OCI-M2 (cell line): ENCODE data around the gene MARVELD1.
"Not testable (repeated sequence)": the region's sequence is repeated elsewhere in the genome, so short reads cannot be mapped to it uniquely, and the experiment has no call there.

Source experiments
- DNase-seq: peaks from one replicate; lab custom pipeline; 2025; ENCODE audit not compliant: unreplicated experiment; lab: John Stamatoyannopoulos, UW

The MARVELD1 gene

DNA sequence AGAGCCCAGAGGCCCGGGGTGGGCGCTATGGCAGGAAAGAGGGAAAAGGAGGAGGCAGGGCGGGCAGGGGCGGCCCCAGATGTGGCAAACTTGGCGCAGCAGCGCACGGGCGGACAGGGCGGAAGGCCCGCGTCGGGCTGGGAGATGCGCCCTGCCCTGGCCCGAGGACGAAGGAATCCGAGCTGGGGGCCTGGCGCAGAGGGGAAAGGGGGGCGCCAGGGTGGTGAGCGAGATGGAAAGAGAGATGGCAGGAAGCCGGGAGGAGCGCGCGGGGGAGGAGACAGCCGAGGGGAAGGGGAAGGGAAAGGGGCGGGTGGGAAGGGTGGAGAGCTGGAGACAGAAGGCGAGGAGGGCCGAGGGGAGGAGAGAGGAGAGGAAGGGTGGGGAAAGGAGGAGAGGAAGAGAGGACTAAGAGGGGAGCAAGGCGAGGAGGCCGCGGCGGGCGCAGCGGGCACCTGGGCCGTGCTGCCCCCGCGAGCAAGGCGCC, at the start of gene MARVELD1:
Gene MARVELD1 (plus strand): TSS at position 392 of the 487 bp plus-strand sequence. CDS start 147 bp downstream, outside the sequence.
- no peak for DNase-seq

DNA sequence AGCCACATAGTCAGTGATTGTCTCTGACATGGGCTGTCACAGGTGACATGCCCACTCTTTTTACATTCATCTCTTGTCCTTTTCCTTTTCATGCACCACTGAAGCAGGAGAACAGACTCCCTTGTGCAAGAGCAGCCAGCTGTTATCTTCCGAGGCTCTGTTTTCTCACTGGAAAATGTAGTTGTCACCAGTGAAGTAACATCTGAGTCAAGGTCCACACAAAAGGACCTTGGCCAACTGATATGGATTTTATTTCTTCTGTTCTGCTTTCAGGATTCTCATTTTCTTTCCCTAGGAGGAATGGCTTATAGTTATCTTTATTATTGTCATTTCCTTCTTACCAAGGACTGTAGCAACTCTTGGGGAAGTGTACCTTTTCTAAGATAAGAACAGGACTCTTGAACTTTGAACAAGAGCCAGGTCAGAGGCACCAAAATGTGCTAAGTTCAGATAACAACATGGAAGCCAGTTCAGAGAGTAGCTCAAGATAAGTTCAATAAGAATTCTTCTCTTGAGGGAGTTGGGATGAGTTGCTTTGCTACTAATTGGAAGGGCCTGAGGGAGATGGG, 49.2 kb upstream of the MARVELD1 start:
- DNase-seq: peak; percentile 82

DNA sequence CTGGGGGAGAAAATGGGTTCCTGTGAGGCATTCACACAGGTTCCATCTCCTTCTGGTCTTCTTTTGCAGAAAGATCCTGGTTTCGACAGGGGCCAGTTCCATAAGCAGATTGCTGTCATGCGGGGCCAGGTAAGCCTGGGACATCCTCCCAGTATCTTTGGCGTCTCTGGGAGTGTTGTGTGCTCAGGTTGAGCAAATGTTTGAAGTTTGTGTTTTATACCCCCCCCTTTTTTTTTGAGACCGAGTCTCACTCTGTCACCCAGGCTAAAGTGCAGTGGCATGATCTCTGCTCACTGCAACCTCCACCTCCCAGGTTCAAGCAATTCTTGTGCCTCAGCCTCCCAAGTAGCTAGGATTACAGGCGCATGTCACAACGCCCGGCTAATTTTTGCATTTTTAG, 46.5 kb upstream of the MARVELD1 start:
- DNase-seq: no peak

DNA sequence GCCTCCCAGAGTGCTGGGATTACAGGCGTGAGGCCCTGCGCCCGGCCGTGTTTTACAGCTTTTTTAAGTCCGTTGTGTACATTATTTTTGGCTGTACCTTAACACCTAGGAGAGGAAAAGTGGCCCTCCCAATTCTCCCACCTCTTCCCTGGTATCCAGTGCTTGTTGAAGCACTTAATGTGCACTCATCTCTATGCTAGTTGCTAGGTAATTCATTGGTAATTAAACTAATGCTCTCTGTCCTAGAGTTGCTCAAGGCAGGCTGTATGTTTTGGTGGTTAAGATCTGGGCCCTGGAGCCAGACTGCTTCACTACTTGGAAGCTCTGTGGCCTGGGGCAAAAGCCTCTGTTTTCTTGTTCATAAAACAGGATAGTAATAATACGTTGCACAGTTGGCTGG, 46.1 kb upstream of the MARVELD1 start:
- DNase-seq: no peak

DNA sequence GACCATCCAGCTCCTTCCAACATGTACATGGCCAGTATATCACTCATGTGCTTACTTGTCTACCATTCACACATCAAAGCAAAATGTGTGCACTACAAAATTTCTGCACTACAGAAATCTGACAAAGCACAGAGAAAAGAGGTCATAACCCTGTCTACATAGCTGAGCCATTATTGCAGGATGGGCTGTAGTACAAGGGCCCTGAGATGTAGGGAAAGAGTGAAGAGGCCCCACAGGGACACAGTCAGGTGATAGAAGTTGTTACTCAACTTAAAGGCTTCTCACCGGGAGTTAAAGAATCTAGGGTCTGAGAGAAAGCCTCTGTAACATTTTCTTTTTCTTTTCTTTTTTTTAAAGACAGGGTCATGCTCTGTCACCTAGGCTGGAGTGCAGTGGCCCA, 44.0 kb upstream of the MARVELD1 start:
- no peak for DNase-seq

DNA sequence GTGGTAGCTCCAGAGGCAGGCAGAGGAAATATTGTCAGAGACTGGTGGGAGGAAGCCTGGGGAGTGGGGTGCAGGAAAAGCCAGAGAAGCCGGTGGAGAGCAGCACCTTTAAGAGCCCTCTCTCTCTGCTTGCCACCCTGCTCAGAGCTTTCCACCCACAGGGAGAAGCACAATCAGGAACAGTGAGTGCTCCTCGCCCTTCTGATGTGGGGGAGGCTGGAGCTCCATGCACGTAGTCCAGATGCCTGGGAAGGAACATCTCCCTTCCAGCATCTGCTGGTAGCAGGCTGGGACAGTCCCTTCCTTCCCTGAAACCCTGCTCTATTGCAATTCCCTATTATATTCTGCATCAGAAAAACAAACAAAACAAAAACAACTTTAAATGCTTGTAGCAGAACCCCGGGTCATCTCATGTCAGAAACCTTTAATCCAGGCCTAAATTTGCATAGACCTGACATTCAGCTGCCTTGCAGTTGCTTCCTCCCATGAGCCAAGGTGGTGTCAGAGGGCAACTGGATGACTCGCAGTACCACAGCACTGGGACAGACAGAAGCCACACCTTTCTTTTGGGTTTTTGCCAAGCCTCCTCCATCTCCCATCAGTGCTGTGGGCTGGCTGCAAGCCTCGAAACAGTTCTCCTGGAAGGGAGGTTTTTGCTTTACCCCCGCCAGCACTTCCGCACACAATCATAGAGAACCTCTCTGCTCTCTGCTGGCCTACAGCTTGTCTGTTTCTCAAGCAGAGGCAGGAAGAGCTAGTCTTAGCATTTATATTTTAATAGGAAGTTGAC, 39.6 kb upstream of the MARVELD1 start:
- no peak for DNase-seq

DNA sequence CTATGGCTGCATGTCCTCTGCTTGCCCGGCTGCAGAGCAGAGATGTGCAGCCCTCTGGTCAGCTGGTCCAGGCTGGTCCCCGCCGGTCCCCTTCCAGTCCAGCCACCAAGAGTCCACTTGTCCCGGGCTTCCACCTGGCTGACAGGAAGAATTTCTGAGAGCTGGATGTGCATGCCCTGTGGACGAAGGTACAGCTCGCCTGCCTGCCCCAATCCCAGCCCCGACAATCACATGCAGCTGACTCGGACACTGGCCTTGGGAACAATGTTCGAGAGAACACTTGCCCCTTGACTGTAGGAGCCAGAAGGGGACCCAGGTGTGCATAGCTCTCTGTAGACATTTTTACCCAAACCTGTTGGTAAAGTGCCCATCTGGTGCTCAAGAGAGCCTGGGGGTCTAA, 38.3 kb upstream of the MARVELD1 start:
- DNase-seq: no peak

DNA sequence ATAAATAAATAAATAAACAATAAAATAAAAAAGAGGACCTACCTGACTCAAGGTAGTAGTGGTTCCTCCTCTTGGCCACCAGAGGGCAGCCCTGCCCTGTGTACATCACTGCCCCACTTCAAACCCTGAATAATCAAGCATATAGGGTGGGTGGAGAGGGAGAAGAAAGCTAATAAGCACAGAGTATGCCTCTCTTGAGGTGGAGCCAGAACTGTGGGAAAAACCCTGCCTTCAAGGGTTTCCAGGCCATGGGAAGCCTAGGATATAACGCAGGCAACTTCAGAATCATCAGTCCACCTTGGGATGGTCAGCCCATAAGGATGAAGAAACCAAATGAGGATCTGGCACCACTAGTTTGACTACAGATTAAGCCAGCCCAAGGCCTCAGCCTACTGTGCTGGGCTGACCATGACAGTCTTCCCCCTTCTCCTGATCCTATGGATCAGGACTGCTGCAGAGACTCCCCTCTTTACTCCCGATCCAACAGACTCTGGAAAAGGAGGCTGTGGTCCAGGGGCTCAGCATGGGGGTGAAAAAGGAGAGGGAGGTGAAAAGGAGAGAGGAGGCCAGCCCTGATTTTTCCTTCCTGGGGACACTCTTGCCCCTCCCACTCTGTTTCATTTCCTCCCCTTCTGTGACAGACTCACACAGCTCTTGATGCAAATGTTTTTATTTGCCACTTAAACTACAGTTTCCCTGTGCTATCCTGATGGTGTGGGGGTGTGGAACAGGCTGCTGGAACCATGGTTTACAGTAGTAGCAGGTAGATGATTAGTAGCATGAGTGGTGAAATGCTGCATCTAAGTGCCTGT, 36.6 kb upstream of the MARVELD1 start:
- no peak for DNase-seq

DNA sequence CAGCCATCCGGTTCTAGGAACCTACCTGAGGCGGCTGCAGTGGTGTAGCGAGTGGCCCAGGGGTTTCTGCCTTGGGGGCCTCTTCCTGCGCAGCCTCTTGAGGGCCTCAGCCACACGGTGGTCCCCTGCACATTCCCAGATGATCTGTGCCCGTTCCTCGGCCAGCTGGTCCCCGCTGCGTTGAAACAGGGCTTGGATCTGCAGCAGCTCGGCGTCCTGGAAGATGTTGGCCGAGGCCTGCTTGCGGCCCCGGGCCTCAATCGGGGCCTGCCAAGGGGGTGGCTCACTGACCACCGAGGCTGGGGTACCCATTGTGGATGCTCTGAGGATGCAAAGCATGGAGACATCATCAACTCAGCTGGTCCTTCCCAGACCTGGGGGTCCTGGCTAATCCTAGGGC, 33.9 kb upstream of the MARVELD1 start:
- DNase-seq: no peak

DNA sequence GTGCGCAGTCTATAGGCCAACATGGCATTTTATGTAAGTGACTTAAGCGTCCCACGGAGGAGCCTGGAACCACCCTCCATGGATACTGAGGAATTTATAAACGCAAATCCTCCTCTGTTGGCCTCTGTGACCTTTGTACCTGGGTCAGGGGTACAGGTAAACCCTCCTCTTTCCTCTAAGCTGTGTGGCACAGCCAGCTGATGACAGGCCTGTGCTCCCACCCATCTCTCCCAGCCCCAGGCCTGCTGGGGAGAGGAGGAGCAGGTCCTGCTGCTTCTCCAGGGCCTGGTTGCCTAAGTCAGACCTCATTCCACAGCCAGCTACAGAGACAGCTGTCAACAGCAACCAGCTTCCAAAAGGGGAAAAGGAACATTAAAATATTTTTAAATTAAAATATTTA, 31.5 kb upstream of the MARVELD1 start:
- DNase-seq: no peak

DNA sequence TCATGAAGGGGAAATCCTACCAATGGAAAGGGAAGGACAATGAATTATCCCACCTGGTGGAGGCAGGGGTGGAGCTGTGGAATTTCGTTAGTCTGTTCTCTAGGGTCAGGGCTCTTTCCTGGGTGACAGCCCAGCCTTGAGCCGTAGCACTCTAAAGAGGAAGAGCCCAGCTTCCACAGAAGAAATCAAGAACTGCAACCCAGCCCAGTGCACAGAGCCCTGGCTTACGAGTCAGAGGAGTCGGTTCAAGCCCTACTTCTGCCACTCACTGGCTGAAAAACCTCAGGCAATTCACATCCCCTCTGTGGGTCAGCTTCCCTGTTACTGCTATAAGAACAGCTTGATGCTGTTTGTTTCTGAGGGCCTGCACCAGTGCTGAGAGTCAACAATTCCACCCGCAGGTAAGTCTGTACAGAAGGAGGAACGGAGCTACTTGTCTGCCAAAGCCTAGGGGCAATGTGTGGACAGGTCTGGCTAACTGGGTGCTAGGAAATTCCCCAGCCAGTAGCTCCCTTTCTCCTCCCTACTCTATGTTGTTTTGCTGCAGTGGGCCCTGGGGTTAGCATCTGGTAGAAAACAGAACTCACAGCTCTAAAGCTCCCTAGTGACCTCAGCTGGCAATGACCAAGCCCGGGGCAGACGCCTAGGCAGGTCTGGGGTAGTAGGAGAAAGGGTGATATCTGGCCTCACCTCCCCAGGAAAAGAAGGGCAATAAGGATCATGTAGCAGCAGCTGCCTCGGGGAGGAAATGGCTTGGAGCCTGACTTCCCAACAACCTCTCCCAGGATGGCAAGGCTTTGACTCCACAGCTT, 29.8 kb upstream of the MARVELD1 start:
- no peak for DNase-seq

DNA sequence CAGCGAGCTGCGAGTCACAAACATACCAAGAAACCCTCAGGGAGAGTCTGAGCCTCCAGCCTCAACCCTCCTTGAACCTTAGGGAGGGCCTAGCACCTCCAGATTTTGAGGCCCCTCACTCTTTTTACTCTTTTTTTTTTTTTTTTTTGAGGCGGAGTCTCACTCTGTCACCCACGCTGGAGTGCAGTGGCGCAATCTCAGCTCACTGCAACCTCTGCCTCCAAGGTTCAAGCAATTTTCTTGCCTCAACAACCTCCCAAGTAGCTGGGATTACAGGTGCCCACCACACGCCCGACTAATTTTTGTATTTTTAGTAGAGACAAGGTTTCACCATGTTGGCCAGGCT, 29.2 kb upstream of the MARVELD1 start:
- DNase-seq: not testable (repeated sequence)

DNA sequence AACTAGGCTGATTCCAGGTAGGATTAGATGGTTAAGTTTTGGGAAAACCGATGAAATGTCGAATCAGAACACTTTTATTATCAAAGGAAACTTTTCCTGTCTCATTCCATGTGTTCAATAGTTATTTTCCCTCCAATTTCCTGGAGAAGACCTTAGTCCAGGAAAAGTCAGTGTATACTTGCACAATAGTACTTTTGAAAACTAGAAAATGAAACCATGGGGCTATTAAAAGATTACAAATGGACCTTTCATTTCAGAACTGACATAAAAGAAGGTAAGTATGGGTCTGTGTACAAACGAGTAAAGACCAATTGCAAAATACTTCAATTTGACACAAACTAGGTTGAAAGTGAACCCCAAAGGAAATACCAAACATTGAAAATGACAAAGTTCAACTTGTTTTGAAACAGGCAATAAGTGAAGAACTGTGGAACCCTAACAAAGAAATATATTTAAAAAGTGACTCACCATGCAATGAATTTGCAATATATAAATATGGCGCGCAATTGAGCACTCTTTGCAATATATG, 28.6 kb upstream of the MARVELD1 start:
- no peak for DNase-seq

DNA sequence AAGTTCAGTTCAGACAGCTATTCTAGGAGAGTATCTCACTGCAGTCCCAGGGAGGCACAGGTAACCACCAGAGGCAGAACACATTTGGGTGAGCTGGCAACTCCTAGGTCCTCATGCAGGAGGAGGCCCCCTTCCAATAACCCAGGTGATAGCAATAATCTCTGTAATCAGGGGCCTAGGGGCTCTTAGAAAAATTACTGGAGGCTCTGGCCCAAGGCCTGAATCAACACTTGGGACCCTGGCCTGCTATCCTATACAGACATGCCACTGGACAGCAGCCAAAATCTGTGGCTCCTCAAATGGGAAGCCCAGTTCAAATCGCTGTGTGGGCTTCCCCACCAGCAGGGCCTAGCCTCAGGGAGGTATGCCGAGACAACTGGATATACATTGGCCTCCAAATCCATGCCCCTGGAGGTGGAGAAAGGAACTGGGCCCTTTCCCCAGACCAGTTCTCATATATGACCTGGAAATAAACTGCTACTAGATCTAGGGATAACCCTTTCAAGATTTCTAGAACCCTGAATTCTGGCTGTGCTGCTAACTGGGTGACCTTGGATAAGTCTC, 28.1 kb upstream of the MARVELD1 start:
- DNase-seq: no peak

DNA sequence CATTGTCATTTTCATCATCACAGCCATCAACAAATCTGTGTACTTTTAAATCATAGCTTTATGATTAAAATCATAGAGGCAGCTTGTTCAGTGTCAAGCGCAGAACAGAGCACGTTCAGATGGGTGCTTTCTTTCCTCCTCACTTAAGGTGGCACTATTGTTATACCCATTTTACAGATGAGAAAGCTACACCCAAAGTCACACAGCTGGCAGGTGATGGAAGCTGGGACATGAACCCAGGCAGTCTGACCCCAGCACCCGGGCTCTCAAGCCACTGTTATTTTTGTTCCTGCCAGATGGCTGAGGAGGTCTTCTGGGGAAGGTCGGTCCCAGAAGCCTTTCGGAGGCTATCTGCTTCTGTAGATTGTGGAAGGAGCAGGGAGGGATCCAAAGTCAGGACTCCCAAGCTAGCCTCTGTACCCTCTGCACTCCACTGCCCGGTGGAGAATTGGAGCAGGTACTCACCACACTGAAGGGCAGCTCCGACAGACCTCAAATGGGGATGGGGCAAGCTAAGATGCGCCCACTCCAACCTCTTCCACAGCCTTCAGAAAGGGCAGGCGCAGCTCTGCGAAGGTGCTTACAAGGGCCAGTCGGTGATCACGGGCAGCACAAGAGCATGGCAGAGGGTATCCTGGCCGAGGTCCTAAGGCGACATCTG, 27.1 kb upstream of the MARVELD1 start:
- DNase-seq: no peak

DNA sequence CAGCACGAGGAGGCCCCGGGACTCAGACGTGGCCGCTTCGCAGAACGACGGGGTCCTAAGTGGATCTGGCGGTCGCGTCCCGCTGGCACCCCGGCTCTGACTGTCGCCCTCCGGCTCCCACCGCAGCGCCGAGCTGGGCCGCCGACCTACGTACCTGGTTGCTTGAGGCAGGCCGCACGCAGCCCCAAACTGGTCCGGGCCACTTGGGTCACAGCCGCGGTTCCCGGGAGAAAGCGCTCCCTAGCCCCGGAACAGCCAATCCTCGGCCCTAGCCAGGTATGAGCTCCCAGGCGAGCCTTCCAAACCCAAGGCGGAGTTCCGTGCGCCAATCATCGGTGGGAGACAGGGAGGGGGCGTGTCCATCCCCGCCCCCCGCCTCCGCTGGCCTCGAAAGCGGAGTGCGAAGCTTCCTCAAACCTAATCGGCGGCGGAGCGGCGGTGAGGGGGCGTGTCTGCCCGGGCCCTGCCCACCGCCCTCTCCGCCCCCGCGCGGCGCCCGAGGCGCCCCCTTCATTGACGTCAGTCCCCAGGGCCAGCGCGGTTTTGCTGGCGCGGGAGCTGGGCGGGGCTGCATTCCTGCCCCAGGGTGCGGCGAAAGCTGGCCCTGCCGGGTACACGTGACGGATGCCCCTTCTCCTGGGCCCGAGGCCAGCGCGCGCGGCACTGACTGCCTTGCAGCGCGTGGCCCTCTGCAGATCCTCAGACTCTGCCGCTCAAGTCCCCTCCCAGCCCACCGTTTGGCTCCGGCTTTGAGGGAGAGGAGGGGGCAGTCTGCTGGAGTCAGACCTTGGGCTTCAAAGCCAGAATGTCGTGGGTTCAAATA, 26.4 kb upstream of the MARVELD1 start, which contains the start of gene AVPI1:
Gene AVPI1 (minus strand): TSS at position 280 of the 823 bp plus-strand sequence. CDS start 7,336 bp downstream, outside the sequence.
- DNase-seq: peak; percentile 91

DNA sequence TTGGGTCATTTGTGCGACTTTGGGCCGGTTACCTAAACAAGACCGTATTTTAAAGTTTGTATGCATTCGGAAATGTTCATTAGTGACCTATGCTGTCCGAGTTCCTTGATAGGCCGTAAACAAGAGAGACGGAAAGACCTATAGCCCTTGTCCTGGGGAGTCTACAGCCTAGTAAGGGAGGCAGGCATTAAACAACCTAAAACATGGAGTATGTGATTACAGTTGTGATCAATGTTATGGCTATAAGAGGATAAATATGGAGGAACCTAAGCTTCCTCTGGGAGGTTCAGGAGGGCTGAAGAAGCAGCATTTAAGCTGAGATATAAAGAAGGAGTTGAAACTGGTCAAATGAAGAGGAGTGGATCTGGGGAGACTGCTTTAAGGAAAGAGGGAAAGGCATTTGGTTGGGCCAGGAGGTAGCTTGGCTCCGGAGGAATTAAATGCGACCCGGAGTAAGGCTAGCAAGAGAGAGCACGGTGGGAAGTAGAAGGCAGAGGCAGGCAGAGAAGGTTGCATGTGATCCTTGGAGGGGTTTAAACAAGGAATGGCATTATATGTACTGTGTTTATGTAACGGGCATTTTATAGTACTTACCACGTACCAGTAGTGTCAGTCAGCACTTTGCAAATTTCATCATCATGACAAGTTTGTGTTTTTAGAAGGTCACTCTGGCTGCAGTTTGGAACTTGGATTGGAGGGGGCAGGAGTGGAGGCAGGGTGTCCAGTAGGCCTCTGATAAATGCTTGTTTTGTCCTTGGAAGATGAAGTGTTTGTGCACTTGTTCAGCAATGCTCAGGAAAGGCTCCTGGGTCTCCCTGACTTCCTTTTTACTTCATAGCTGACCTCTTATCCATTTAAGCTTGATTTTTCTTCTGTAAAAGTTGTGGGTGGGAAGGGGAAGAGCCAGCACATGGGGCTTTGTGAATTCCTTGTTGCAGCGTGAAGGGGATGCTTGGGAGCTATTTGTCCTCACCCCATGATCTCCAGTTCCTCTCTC, 25.4 kb upstream of the MARVELD1 start:
- no peak for DNase-seq

DNA sequence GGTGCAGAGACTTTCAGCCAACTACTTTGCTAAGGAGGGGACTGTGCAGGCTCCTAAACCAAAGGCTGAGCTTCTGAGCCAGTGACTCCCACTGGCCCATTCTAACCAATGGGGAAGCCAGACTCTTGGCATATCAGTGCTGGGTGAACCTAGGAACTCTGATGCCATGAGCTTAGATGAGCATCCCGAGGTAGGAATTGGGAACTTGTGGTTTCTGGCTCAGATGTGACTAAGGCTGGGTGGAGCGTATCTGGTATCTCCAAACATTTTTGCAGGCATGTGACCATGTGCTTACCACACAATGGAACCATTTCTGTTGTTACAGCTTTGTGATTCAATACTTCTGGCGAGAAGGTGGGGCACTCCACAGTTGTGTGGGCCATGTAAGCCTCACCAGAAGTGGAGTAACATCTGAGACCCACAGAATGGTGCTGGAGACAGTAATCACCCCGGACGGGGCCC, 23.9 kb upstream of the MARVELD1 start:
- peak; percentile 94 for DNase-seq
